Measurements from ENCODE around the gene COP1. TPM values are rescaled to one million over a fixed set of nuclear protein-coding genes. Genes with fewer than 3 reads are reported as not detected.

COP1 gene
- total RNA-seq, 1 donor from 2014 or later = 64.9 TPM

DNA sequence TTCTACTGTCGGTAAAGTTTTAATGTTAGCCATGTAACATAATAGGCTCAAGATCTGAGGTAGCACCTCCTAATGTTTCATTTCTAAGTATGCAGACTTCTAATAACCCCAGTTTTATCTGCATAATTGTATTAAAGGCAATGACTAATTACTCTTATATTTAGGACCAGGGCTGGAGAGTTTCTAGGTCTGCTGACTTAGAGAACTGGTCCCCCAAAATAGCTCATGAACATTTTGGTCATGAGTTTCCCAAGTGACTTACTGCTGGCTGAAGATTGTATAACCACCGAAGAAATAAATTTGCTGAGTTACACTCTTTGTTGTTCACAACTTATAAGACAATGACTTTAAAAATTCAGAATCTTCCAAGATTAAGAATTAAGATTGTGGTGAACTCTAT, 265.9 kb downstream of the COP1 start:
- TF ChIP-seq, protein P1, sequence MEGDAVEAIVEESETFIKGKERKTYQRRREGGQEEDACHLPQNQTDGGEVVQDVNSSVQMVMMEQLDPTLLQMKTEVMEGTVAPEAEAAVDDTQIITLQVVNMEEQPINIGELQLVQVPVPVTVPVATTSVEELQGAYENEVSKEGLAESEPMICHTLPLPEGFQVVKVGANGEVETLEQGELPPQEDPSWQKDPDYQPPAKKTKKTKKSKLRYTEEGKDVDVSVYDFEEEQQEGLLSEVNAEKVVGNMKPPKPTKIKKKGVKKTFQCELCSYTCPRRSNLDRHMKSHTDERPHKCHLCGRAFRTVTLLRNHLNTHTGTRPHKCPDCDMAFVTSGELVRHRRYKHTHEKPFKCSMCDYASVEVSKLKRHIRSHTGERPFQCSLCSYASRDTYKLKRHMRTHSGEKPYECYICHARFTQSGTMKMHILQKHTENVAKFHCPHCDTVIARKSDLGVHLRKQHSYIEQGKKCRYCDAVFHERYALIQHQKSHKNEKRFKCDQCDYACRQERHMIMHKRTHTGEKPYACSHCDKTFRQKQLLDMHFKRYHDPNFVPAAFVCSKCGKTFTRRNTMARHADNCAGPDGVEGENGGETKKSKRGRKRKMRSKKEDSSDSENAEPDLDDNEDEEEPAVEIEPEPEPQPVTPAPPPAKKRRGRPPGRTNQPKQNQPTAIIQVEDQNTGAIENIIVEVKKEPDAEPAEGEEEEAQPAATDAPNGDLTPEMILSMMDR (IDR thresholded peaks at IDR 0.05; ENCODE audit: unreplicated experiment) = no peak
- H3K9me3 Mint-ChIP-seq (ENCODE audit: unreplicated experiment) = no peaks in the 10 kb centered on the region
- no peak for DNase-seq (ENCODE audit: low spot score)
- no peaks in the 10 kb centered on the region for H3K27me3 Mint-ChIP-seq (ENCODE audit: unreplicated experiment)
- peaks cover 3% of the 10 kb centered on the region for H3K4me1 Mint-ChIP-seq (ENCODE audit: unreplicated experiment)
- peaks cover 6% of the 10 kb centered on the region for H3K36me3 Mint-ChIP-seq (ENCODE audit: low read depth, unreplicated experiment)
- no peak overlapping the region for H3K4me3 Mint-ChIP-seq (ENCODE audit: unreplicated experiment)
- H3K27ac Mint-ChIP-seq (ENCODE audit: unreplicated experiment) = no peak overlapping the region

GRCh38 chr1:175936736-175937135, 270.4 kb downstream of the COP1 start:
- H3K27ac Mint-ChIP-seq (ENCODE audit: unreplicated experiment) = no peak overlapping the region
- no peak overlapping the region for H3K4me3 Mint-ChIP-seq (ENCODE audit: unreplicated experiment)
- H3K4me1 Mint-ChIP-seq (ENCODE audit: unreplicated experiment) = peaks cover 7% of the 10 kb centered on the region

GRCh38 chr1:175935566-175936115, 271.4 kb downstream of the COP1 start:
- Mint-ChIP-seq H3K27me3 (ENCODE audit: unreplicated experiment) (no peaks in the 10 kb centered on the region), H3K4me3 (ENCODE audit: unreplicated experiment) (no peak overlapping the region), H3K36me3 (ENCODE audit: low read depth, unreplicated experiment) (peaks cover 6% of the 10 kb centered on the region)

More at GRCh38 chr1:175936736-175937135, 270.4 kb downstream of the COP1 start:
- peaks cover 6% of the 10 kb centered on the region for H3K36me3 Mint-ChIP-seq (ENCODE audit: low read depth, unreplicated experiment)
- no peaks in the 10 kb centered on the region for H3K27me3 Mint-ChIP-seq (ENCODE audit: unreplicated experiment)
- no peak for DNase-seq (ENCODE audit: low spot score)
- no peaks in the 10 kb centered on the region for H3K9me3 Mint-ChIP-seq (ENCODE audit: unreplicated experiment)
- TF ChIP-seq, protein P1 (IDR thresholded peaks at IDR 0.05; ENCODE audit: unreplicated experiment) = no peak

DNA sequence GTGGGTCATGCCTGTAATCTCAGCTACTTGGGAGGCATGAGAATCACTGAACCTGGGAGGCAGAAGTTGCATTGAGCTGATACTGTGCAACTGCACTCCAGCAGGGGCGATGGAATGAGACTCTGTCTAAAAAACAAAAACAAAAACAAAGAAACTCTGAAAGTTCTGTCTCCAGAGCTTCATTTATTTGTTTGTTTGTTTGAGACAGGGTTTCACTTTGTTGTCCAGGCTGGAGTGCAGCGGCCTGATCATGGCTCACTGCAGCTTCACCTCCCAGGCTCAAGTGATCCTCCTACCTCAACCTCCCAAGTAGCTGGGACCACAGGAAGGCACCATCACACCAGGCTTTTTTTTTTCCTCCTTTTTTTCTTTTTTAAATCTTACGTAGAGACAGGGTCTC, 271.9 kb downstream of the COP1 start:
- TF ChIP-seq, protein P1 (IDR thresholded peaks at IDR 0.05; ENCODE audit: unreplicated experiment) = no peak
- H3K4me1 Mint-ChIP-seq (ENCODE audit: unreplicated experiment) = peaks cover 7% of the 10 kb centered on the region
- DNase-seq (ENCODE audit: low spot score) = no peak

More at GRCh38 chr1:175935566-175936115, 271.4 kb downstream of the COP1 start:
- peaks cover 7% of the 10 kb centered on the region for H3K4me1 Mint-ChIP-seq (ENCODE audit: unreplicated experiment)
- no peak for DNase-seq (ENCODE audit: low spot score)
- TF ChIP-seq, protein P1 (IDR thresholded peaks at IDR 0.05; ENCODE audit: unreplicated experiment) = no peak
- no peak overlapping the region for H3K27ac Mint-ChIP-seq (ENCODE audit: unreplicated experiment)
- H3K9me3 Mint-ChIP-seq (ENCODE audit: unreplicated experiment) = no peaks in the 10 kb centered on the region

DNA sequence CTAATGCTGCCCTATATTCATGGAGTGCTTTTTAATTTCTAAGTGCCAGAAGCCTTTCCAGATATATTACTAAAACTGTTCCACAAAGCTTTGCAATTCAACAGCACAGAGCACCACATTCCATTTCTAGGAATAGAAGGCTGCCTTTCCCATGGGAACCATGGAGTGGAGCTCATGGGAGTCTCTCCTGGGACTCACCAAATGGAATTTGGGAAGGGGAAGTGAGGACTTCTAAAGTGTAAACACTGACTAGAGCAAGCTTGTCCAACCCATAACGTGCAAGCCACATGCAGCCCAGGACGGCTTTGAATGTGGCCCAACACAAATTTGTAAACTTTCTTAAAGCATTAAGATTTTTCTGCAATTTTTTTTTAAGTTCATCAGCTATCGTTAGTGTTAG, 273.3 kb downstream of the COP1 start:
- Mint-ChIP-seq H3K27me3 (ENCODE audit: unreplicated experiment) (no peaks in the 10 kb centered on the region), H3K9me3 (ENCODE audit: unreplicated experiment) (no peaks in the 10 kb centered on the region), H3K36me3 (ENCODE audit: low read depth, unreplicated experiment) (peaks cover 8% of the 10 kb centered on the region), H3K4me1 (ENCODE audit: unreplicated experiment) (peaks cover 7% of the 10 kb centered on the region), H3K4me3 (ENCODE audit: unreplicated experiment) (no peak overlapping the region), H3K27ac (ENCODE audit: unreplicated experiment) (no peak overlapping the region)
- TF ChIP-seq, protein P1 (IDR thresholded peaks at IDR 0.05; ENCODE audit: unreplicated experiment) = no peak
- DNase-seq (ENCODE audit: low spot score) = peak; percentile 8

More for the DNA sequence above, 271.9 kb downstream of the COP1 start:
- no peaks in the 10 kb centered on the region for H3K9me3 Mint-ChIP-seq (ENCODE audit: unreplicated experiment)
- H3K27me3 Mint-ChIP-seq (ENCODE audit: unreplicated experiment) = no peaks in the 10 kb centered on the region
- H3K36me3 Mint-ChIP-seq (ENCODE audit: low read depth, unreplicated experiment) = peaks cover 6% of the 10 kb centered on the region
- H3K4me3 Mint-ChIP-seq (ENCODE audit: unreplicated experiment) = no peak overlapping the region
- no peak overlapping the region for H3K27ac Mint-ChIP-seq (ENCODE audit: unreplicated experiment)

Data from endothelial cell (in vitro differentiated cells).